ENCODE measurements around the gene CSTB.

Gene CSTB

DNA sequence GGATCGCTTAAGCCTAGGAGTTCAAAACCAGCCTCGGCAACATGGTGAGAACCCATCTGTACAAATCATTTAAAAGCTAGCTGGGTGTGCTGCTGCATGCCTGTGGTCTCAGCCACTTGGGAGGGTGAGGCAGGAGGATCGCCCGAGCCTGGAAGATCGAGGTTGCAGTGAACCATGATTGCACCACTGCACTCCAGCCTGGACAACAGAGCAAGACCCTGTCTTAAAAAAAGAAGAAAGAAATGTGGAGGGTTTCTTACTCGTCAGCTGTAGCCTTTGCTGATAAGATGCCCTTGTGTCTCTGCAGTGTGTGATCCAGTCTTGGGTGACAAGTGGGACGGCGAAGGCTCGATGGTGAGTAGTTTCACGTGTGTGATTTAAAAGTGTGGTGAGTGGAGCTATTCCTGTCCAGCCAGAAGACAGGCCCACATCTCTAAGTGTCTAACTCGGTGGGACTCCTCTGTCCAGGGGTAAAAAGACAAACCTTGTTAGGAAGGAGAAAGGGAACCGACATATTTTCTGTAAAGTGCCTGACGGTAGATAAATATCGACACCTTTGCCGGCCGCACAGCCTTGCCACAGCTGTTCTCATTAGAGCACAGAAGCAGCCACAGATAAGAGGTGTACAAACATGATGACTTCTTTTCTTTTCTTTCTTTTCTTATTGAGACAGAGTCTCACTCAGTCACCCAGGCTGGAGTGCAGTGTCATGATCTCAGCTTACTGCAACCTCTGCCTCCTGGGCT, 30.2 kb downstream of the CSTB start:
- DNase-seq: no peak

DNA sequence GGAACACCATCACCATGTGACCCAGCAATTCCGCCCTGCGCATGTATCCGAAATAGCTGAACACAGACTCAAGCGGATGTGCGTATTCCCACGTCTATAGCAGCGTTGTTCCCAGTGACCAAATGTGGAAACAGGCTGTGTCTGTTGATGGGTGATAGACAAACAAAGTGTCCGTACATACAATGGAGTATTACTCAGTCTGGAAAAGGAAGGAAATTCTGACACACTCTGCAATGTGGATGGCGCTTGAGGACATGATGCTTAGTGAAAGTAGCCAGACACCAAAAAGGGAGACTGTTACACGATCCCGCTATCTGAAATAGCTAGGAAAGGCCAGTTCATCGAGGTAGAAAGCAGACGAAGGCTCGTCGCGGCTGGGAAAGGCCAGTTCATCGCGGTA, 31.4 kb downstream of the CSTB start:
- no peak for DNase-seq

GRCh38 chr21:43743947-43744346, 32.2 kb downstream of the CSTB start:
- DNase-seq: no peak

DNA sequence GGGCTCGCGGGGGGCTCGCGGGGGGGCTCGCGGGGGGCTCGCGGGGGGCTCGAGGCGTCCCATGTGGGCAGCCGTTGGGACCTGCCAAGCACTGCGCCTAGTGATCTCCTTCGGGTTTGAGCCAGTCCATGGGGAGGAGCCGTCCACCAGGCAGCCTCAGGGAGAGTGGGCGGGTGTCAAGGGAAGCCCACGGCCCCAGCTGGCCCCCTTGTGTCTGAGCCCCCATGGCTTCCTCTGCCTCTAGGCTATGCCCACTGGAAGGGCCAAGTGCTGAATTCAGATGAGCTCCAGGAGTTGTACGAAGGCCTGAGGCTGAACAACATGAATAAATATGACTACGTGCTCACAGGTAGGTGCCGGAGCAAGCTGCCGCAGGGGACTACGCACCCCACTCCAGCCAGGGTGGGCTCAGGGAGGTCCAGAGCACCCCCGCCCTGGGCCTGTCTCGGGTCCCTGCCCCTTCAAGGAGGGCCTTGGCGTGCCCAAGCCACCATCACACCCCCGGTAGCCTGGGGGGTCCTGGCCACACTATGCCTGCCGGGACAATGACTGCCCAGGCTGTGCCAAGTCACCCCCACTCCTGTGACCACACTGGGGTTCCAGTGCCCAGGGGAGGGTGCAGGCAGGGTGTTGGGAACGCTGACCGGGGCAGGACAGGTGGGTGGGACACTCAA, 34.5 kb downstream of the CSTB start:
- peak in 1 of 3 experiments; percentile 14 for DNase-seq

DNA sequence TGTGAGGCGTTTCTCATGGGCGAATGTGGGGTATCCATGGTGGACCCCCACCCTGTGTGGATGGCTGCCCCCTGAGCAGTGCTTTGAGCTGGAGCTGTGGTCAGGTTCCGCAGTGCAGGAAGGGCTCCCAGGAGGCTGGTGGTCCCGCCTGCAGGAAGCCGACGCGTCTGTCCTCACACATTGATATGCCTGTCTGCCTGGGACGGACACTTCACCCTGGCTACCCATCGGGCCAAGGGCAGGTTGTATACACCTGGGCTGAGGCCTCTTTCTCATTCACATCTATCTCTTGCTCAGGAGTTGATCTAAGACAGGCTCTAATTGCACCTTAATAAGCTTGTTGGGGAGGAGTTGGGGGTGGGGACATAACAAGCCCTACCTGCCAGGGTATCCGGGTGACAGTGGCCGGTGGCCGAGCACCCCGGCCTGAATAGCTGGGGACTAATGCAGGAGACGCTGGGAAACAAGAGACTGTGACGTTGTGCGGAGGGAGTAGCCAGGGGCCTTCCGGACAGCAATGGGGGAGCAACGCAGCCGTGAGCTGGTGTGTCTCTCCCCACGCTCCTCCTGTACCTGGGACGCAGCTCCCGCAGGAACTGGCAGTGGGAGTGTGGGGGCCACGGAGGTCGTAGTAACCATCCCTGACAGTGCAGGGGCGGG, 35.5 kb downstream of the CSTB start:
- peak in 2 of 3 experiments; percentile 66 to 79 for DNase-seq

DNA sequence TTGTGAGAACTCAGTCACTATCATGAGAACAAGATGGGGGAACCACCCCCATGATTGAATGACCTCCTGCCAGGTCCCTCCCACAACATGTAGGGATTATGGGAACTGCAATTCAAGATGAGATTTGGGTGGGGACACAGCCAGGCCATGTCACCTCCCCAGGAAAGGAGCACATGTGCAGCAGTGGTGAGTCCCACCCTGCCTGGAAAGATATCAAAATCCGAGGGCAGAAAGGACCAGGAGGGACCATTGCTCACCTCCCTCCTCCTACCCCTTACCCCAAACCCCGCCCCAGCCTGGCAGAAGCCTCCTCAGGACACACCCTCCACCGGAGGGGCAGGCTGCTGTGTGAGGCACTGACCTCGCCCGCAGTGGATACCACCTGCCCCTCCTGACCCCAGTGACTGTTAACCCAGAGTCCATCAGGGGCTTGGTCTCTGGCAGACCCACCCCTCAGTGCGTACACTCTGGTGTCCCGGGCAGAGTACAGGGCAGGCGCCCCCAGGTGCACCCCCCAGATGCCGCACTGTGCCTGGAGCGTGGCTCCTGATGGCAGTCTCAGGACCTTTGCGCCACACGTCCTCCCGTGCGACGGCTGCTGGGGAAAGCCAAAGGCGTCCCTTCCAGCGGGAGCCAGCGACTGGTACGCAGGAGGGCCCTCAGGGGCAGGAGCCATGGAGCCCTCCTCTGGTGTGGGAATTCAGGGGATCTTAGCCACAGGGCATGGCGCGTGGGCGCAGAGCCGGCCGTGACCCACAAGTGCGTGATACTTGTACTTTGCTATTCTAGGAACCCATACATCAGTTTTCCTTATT, 36.3 kb downstream of the CSTB start:
- DNase-seq: no peak

DNA sequence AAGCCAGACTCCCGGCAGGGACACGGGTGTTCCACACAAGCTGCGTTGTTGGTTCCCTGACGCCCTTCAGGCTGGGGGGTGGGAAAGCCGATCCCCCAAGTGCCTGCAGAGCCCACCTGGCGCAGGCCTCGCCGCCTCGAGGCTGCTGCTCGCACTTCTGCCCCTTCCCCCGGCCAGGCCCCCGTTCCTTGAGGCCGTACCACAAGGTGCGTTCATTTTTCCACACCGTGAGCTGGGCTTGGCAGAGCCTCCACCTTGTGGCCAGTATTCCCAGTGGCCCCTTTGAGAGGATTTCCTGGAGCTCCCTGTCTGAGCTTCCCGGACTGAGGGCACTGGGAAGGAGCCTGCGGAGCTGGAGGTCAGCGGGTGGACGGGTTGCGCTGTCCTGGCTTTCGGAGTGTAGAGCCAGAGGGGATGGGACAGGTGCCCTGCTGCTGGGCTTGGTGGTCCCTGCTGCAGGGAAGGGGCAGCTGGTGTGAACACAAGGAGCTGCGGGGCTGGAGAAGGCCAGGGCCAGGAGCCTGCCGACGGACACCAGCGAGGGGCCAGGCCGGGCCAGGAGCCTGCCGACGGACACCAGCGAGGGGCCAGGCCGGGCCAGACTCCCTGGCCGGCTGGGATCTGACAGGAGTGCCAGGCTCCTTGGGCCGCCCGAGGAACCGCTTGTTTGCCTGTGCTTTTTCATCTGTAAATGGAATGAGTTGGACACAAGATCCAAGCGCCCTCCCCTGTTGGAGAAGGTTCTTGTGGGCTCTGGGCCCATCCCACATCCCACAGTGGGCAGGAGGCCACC, 38.8 kb downstream of the CSTB start:
- no peak for DNase-seq

DNA sequence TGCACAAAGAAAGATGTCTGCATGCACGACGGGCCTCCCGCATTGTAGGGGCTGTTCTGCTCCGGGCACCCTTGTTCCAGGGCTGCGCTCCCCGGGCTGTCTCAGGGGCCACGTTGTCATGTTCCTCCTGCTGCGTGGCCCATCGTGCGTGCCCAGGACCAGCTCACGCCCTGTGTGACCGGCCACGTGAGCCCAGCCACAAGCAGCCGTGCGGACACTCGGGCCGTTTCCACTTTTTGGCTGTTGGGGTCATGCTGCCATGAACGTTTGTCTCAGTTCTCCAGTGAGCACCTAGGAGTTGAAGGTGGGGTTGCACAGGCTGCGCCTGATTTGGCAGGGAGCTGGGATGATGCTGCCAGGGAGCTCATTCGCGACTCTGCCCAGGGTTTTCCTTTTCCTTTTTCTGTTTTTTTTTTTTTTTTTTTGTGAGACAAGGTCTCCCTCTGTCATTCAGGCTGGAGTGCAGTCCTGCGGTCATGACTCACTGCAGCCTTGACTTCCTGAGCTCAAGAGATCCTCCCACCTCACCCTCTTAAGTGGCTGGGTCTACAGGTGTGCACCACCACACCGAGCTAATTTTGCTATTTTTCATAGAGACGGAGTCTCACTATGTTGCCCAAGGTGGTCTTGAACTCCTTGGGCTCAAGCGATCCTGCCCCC, 39.8 kb downstream of the CSTB start:
- no peak for DNase-seq

- DNase-seq: no peak
Observed at GRCh38 chr21:43735236-43736091, 40.6 kb downstream of the CSTB start.

GRCh38 chr21:43734928-43735229, 41.2 kb downstream of the CSTB start:
- no peak for DNase-seq

GRCh38 chr21:43734131-43734927, 41.8 kb downstream of the CSTB start:
- DNase-seq: no peak

DNA sequence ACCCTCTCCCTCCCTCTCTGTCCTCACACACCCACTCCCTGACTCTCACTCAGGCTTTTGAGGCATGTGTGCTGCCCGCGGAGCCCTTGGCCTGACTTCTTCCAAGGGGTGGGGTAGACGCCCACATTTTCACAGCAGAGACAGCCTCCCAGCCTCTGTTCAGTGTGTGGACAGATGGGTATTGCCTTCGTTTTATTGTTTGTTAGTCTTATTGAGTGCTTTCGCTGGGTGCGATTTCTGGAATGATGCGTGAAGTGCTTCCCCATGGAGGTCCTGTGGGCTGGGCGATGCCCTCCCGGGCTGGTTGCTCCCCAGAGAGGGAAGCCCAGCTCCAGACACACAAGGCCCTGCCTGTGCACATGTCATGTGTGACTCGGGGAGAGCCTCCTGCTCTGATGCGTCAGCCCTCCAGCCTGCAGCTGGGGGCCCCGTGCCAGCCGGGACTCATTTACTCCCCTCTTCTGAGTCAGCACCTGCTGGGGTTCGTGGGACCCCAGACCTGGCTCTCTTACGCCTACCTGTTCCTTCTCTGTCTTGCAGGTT, 42.5 kb downstream of the CSTB start:
- no peak for DNase-seq

DNA sequence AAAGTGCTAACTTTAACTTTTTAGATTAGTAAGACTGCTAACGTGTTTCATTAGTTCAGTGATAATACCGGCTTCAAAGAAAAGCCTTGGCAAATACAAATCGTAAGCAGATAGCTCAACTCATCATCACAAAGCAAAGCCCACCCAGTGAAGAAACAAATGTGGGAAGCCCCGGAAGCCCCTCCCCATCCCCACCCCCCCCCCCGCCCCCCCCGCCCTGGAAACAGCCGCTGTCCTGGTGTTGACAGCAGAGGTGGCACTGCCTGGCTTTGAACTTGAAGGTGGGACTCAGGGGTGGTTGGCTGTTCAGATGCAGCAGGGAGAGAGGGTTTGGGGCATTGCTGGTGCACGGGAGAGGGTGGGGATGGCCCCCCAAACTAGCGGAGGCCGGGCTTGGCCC, 43.0 kb downstream of the CSTB start:
- no peak for DNase-seq

DNA sequence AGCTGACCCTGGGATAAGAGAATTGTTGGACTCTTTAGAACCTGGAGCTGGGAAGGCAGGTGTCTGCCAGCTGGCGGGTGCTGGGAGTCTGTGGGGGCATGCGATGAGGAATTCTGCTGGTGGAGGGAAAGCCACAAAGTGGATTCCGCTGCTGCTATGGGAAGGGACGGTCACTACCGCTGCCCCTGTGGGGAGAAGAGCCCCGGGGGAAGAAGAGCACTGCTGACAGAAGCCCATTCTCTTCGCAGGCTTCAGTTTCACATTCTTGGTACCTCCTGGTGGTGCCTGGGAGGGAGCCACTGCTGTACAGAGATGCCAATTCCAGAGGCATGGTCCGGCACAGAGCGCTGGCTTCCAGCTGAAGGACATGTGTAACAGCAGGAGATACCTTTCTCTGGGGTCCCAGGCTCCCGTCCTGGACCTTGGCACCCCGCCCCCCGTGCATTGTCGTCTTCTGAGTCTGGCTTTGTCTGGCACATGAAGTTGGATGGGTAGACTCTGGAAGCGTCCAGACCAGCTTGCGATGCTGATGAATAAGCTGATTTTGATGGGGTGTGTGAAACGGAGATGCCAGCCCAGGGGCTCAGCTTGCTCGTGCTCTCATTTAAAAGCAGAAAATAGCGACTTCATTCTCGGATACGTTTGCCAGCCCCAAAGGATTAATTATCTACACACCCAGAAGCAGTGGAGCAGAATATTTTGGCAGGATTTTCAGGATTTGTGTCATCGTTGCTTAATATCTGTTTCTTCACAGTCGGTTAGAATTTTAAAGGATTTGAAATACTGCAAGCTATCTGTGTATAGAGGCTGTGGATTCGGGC, 44.0 kb downstream of the CSTB start:
- no peak for DNase-seq

DNA sequence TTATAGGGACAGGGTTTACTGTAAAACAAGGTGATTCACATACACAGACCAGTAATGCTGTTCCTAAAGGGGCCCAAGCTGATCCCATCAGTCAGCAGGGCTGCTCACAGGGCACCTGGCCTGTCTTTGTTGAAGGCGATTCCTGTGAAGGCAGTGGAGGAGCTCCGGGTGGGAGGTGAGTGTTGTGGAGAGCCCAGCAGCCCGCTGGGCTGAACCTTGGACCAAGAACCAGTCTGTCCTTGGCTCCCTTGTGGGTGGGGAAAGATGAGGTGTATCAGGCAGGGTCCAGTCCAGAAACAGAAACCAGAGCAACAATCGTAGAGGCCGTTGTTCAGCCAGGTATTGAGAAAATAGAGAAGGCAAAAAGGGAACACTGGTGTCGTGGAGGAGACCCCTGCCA, 44.6 kb downstream of the CSTB start:
- DNase-seq: no peak

DNA sequence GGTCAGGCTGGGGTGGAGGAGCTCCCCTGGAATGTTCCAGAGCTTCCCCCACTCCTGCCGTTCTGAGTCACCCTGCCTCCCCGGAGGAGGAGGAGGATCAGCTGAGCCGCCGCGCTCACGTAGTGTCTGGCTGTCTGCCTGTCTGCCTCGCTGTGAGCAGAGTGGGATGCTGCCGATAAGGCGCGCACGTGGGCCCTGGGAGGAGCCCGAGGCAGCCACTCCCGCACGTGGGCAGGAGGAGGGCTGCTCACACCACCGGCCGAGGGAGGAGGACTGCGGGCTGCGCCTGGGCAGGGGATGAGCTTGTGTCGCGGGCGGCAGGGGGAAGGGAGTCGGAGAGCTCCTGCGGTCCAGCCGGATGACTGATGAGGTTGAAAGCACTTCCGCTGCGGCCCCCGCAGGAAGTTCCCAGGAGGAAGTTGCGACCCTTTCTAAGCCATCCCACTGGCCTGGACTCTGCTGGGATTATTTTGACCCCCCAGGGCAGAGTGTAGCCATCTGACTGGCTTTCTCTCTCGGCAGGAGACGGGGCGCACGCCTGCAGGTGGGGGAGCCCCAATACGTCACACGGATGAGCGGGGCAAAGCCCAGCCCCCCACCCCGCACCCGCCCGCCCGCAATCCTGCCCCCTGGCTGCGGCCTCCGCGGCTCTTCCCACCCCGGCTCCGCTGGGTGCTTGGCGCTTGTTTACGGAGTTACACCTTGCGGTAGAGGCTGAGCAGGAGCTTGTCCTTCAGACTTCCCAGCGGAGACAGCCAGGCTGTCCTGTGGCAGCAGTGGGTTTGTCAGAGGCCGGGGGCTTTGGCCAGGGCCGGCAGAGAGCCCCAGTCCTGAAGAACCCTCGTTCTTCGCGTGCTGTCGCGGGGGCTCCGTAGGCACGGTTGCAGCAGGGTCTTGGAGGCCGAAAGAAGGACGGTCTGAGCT, 47.4 kb downstream of the CSTB start:
- peak in 2 of 3 experiments; percentile 84 to 90 for DNase-seq

DNA sequence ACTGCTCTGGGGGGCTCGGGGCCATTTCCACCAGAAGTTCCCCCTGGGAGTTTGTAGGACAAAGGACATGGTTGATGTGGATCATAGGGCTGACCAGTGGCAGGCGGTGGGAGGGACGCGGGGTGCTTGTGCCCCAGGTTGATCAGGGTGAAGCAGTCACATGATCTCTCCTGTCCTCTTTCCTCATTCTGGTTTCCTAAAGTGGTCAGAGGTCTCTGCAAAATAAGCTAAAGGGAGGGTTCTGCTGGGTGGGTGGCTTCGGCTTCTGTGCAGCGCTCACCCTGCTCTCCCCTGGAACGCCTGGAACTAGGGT, 48.0 kb downstream of the CSTB start:
- no peak for DNase-seq

All from NCI-H1417 (cell line).